Mesenchymal stem cell (in vitro differentiated cells and primary cell): ENCODE measurements around the gene COL13A1.

Experiments used
- DNase-seq: peaks from one replicate; pipeline ENCODE4 v3.0.0-alpha.2; 2013
- H2AFZ ChIP-seq: one replicate; pipeline ENCODE4 v1.6.1; 2013; ENCODE audit warnings: low read depth, mild to moderate bottlenecking, control low read depth, inconsistent platforms, low read length, moderate library complexity
- H2AK5ac ChIP-seq: 2 replicates; pipeline ENCODE4 v1.6.1; 2013; ENCODE audit warnings: low read length, moderate library complexity, mild to moderate bottlenecking, inconsistent platforms; ENCODE audit not compliant: severe bottlenecking
- H2BK120ac ChIP-seq: one replicate; pipeline ENCODE4 v1.6.1; 2013; ENCODE audit warnings: low read depth, mild to moderate bottlenecking, inconsistent platforms, low read length, moderate library complexity
- H2BK12ac ChIP-seq, 2 experiments: one replicate each; pipeline ENCODE4 v1.6.1; 2013; ENCODE audit warnings: inconsistent platforms in 2 of 2, low read length in 2 of 2, mild to moderate bottlenecking in 2 of 2, moderate library complexity in 2 of 2, control low read depth in 1 of 2
- H2BK15ac ChIP-seq: one replicate; pipeline ENCODE4 v1.6.1; 2013; ENCODE audit warnings: mild to moderate bottlenecking, low read depth, inconsistent platforms; ENCODE audit not compliant: poor library complexity, severe bottlenecking
- H2BK5ac ChIP-seq: 2 replicates; pipeline ENCODE4 v1.6.1; 2013; ENCODE audit warnings: low read depth, mild to moderate bottlenecking, low read length, control low read depth, inconsistent platforms; ENCODE audit not compliant: poor library complexity, severe bottlenecking
- H3K14ac ChIP-seq, 2 experiments: one replicate each; pipeline ENCODE4 v1.6.1; 2013; ENCODE audit warnings: inconsistent platforms in 2 of 2, low read length in 2 of 2, control low read depth in 1 of 2, mild to moderate bottlenecking in 1 of 2, moderate library complexity in 1 of 2
- H3K18ac ChIP-seq, 2 experiments: one replicate each; pipeline ENCODE4 v1.6.1; 2013; ENCODE audit warnings: inconsistent platforms in 2 of 2, low read length in 2 of 2, control low read depth in 1 of 2, low read depth in 1 of 2, mild to moderate bottlenecking in 1 of 2
- H3K23ac ChIP-seq, 2 experiments: one replicate each; pipeline ENCODE4 v1.6.1; 2013; ENCODE audit warnings: inconsistent platforms in 2 of 2, low read length in 2 of 2, mild to moderate bottlenecking in 2 of 2, moderate library complexity in 2 of 2, control low read depth in 1 of 2
- H3K27ac ChIP-seq: 2 replicates; pipeline ENCODE4 v1.5.1; 2013; ENCODE audit warnings: mild to moderate bottlenecking, moderate library complexity, low read length, control low read depth, inconsistent platforms; ENCODE audit not compliant: poor library complexity, severe bottlenecking
- H3K27me3 ChIP-seq, 2 experiments: 2 replicates each; pipeline versions ENCODE4 v1.6.1 to v1.7.0; 2013; ENCODE audit warnings: low read length in 2 of 2, mild to moderate bottlenecking in 2 of 2, moderate library complexity in 2 of 2, control low read depth in 1 of 2, inconsistent platforms in 1 of 2; ENCODE audit not compliant: control insufficient read depth in 1 of 2, insufficient read depth in 1 of 2
- H3K36me3 ChIP-seq, 2 experiments: 2 replicates each; pipeline versions ENCODE4 v1.6.1 to v1.7.0; 2013; ENCODE audit warnings: low read length in 2 of 2, control low read depth in 1 of 2, inconsistent platforms in 1 of 2, low read depth in 1 of 2, mild to moderate bottlenecking in 1 of 2; ENCODE audit not compliant: insufficient read depth in 2 of 2, control insufficient read depth in 1 of 2
- H3K4ac ChIP-seq, 2 experiments: one replicate each; pipeline ENCODE4 v1.6.1; 2013; ENCODE audit warnings: inconsistent platforms in 2 of 2, low read length in 2 of 2, mild to moderate bottlenecking in 2 of 2, moderate library complexity in 2 of 2, control low read depth in 1 of 2, low read depth in 1 of 2
- H3K4me1 ChIP-seq: 2 replicates; pipeline ENCODE4 v1.6.1; 2013; ENCODE audit warnings: low read depth, low read length, control low read depth; ENCODE audit not compliant: control insufficient read depth, insufficient read depth
- H3K4me2 ChIP-seq: 2 replicates; pipeline ENCODE4 v1.6.1; 2013; ENCODE audit warnings: low read length, mild to moderate bottlenecking, inconsistent platforms; ENCODE audit not compliant: poor library complexity, severe bottlenecking
- H3K4me3 ChIP-seq, 2 experiments: 2 replicates each; pipeline versions ENCODE4 v1.5.1 to v1.7.0; 2013; ENCODE audit warnings: low read length in 2 of 2, mild to moderate bottlenecking in 2 of 2, control low read depth in 1 of 2, low read depth in 1 of 2; ENCODE audit not compliant: insufficient read depth in 1 of 2
- H3K79me1 ChIP-seq: replicated peaks from 2 replicates; pipeline ENCODE4 v1.6.1; 2013; ENCODE audit warnings: mild to moderate bottlenecking, control low read depth, low read length, inconsistent platforms; ENCODE audit not compliant: poor library complexity, severe bottlenecking
- H3K9ac ChIP-seq: 2 replicates; pipeline ENCODE4 v1.7.0; 2013; ENCODE audit warnings: mild to moderate bottlenecking, low read length, moderate library complexity
- H3K9me3 ChIP-seq: 2 replicates; pipeline ENCODE4 v1.7.0; 2013; ENCODE audit warnings: mild to moderate bottlenecking, low read length; ENCODE audit not compliant: control insufficient read depth
- H4K8ac ChIP-seq: one replicate; pipeline ENCODE4 v1.6.1; 2013; ENCODE audit warnings: inconsistent platforms, mild to moderate bottlenecking, low read length, moderate library complexity
- H4K91ac ChIP-seq: one replicate; pipeline ENCODE4 v1.6.1; 2013; ENCODE audit warnings: mild to moderate bottlenecking, low read length, inconsistent platforms
- WGBS: methylation state at CpG from one replicate; pipeline ENCODE4 v1.1.7; 2013; ENCODE audit warnings: mixed read lengths; 5-methylcytosine and 5-hydroxymethylcytosine counted together

Gene COL13A1

DNA sequence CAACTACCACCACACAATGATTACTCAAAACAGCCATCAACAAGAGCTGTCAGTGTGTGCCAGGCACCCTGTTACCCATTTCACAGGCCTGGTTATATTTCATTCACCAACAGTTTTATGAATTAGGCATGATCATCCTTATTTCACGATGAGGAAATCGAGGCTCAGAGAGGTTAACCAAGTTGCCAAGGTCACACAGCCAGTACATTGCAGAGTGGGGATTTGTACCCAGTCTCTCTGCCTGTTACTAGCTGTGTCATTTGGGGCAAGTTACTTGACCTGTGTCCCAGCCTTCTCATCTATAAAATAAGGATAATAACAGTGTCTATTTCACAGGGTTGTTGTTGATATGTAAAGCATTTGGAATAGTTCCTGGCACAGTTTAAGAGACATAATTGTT, 97.2 kb downstream of the COL13A1 start:
- no peak overlapping the region for H3K4ac ChIP-seq
- no peak overlapping the region for H2AK5ac ChIP-seq
- no peak overlapping the region for H3K4me3 ChIP-seq
- H4K8ac ChIP-seq = no peak overlapping the region
- no peak overlapping the region for H2BK120ac ChIP-seq
- H3K4me1 ChIP-seq = peaks cover 22% of the 10 kb centered on the region
- DNase-seq = no peak
- H4K91ac ChIP-seq = no peak overlapping the region
- WGBS = 93% methylated on average over 2 of the region's 2 CpGs
- H3K9me3 ChIP-seq = no peaks in the 10 kb centered on the region
- no peaks in the 10 kb centered on the region for H3K79me1 ChIP-seq
- no peak overlapping the region for H2AFZ ChIP-seq
- peaks cover 14 to 23% of the 10 kb centered on the region in 2 experiments for H3K36me3 ChIP-seq
- no peak overlapping the region for H3K23ac ChIP-seq
- H3K27ac ChIP-seq = no peak overlapping the region
- no peak overlapping the region for H3K18ac ChIP-seq
- H3K14ac ChIP-seq = no peak overlapping the region
- H2BK5ac ChIP-seq = no peak overlapping the region
- no peak overlapping the region for H3K9ac ChIP-seq
- no peak overlapping the region for H2BK12ac ChIP-seq
- H2BK15ac ChIP-seq = no peak overlapping the region
- no peaks in the 10 kb centered on the region for H3K27me3 ChIP-seq
- no peak overlapping the region for H3K4me2 ChIP-seq

DNA sequence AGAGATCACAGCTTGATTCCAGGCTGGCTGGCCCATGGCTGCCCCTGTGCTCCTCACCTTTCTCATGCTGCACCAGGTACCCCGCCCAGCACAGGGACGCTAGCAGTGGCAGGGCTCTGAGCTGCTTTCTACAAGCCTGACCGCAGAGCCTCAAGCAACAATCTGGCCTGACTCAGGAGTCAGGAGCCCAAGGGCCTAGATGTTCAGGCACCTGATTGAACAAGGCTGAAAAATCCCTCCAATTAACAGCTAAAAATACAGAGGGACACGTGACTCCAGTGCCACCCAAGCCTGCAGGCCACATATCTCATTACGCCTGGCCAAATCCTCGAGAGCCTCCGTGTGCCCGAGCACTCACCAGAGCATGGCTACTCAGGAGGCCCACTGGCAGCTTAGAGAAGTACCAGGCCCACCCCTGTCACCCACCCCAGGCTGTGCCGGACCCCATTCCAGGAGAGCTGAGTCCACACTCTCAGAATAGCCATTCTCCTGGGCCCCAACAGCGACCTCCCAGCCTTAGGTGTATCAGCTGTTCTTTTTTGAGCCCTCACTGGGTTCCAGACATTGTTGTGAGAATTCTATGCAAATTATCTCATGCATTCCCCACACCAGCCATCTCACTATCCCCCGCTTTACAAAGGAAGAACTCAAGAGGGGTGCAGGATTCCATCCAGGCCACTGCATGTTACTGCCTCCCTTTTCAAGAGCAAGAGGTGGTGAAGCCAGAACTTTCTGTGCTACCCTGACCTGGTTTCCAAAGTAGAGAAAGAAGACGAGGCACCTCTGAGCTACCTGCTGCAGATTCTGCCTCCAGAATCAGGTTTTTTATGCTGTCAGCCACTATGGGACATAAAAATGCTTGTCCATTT, 98.3 kb downstream of the COL13A1 start:
- Histone ChIP-seq H2BK120ac (no peak overlapping the region), H3K27ac (no peak overlapping the region), H3K36me3 (peaks cover 17 to 25% of the 10 kb centered on the region in 2 experiments), H3K9me3 (no peaks in the 10 kb centered on the region), H4K91ac (no peak overlapping the region), H2AFZ (no peak overlapping the region), H3K14ac (no peak overlapping the region), H3K4me3 (no peak overlapping the region), H3K23ac (no peak overlapping the region), H3K4ac (no peak overlapping the region), H3K9ac (no peak overlapping the region), H3K4me1 (peaks cover 25% of the 10 kb centered on the region), H2BK5ac (no peak overlapping the region), H2BK15ac (no peak overlapping the region), H3K18ac (no peak overlapping the region), H3K79me1 (no peaks in the 10 kb centered on the region), H3K4me2 (no peak overlapping the region), H3K27me3 (no peaks in the 10 kb centered on the region), H2AK5ac (no peak overlapping the region), H4K8ac (no peak overlapping the region), H2BK12ac (no peak overlapping the region)
- no peak for DNase-seq
- WGBS = 91% methylated on average over 12 of the region's 12 CpGs

DNA sequence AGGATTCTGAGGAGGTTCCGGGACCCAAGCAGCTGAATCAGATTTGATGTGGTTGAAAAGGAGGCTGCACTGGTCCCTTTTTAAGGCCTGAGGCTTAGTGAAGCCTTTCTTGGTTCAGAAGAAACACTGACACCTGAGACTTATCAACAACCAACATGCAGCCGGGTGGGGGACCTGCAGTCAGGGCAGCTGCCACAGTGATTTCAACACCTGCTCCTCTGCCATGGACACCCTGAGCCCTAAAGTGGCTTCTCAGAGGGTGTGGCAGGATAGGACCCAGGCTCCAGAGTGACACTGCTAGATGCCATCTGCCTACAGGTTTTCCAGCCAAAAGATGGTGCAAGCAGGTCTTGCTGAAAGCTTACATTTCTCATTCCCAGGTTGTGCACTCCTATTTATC, 99.3 kb downstream of the COL13A1 start:
- H3K18ac ChIP-seq = no peak overlapping the region
- WGBS = 89% methylated on average over 2 of the region's 2 CpGs

DNA sequence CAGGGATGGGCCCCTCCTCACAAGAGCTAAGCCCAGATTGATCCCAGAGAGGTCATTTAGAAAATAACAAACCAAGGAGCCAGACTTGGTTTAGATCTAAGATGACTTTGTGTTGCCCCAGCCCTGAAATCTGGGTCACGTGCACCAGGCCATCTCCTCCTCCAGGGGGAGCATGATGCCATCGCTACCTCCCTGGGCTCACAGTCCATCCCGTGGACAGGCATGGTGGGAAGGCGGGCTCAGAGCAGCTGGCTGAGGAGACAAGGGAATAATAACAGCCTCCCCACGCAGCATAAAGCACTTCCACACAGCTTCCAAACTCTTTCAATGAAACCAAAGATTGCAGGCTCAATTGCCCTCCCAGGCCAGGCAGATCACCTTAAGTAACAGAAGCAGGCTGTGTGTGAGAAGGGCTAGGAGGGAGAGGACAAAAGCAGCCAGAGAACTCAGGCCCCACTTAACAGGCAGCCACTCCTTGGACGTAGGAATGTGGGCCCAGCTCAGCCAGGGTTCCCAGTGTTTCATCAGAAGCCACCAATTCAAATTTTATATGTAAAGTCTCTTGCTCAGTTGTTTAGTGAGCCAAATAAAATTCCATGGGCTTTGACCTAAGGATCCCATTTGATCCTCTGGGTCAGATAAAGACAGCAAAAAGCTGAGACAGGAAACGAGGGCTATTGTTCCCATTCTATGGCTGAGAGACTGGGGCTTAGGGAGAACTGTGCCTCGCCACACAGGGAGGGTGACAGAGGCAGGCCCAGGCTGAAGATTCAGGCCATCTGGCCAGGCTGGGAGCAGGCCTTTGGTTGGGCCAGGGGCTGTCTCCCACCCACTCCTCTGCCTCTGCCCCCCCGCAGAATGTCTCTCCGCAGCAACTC, 100.2 kb downstream of the COL13A1 start:
- Histone ChIP-seq H4K8ac (peak overlapping the region; percentile 19), H3K4ac (no peak overlapping the region), H3K79me1 (no peaks in the 10 kb centered on the region), H3K4me2 (no peak overlapping the region), H2AFZ (no peak overlapping the region), H3K36me3 (peaks cover 32 to 33% of the 10 kb centered on the region in 2 experiments), H3K4me3 (no peak overlapping the region), H3K27ac (no peak overlapping the region), H3K18ac (peak overlapping the region; percentile 1 to 24), H2BK5ac (no peak overlapping the region), H2BK15ac (peak overlapping the region; percentile 63), H3K9ac (peak overlapping the region; percentile 55), H3K27me3 (no peaks in the 10 kb centered on the region), H3K4me1 (peaks cover 9% of the 10 kb centered on the region), H2AK5ac (no peak overlapping the region), H3K14ac (no peak overlapping the region), H3K23ac (no peak overlapping the region), H4K91ac (peak overlapping the region; percentile 25), H3K9me3 (no peaks in the 10 kb centered on the region), H2BK120ac (no peak overlapping the region), H2BK12ac (no peak overlapping the region)
- DNase-seq = peak; percentile 62
- 63% methylated on average over 9 of the region's 10 CpGs for WGBS

More for the DNA sequence above, 99.3 kb downstream of the COL13A1 start:
- Histone ChIP-seq H2AFZ (no peak overlapping the region), H4K8ac (no peak overlapping the region), H2BK120ac (no peak overlapping the region), H3K4me1 (peaks cover 17% of the 10 kb centered on the region), H3K23ac (no peak overlapping the region), H3K4me2 (no peak overlapping the region), H3K27ac (no peak overlapping the region), H3K4ac (no peak overlapping the region), H3K27me3 (no peaks in the 10 kb centered on the region), H2BK12ac (peak overlapping the region in 1 of 2 experiments; percentile 3), H3K4me3 (no peak overlapping the region), H3K14ac (no peak overlapping the region), H4K91ac (no peak overlapping the region), H3K79me1 (no peaks in the 10 kb centered on the region), H2BK5ac (no peak overlapping the region), H2BK15ac (no peak overlapping the region), H3K9me3 (no peaks in the 10 kb centered on the region), H3K36me3 (peaks cover 27 to 32% of the 10 kb centered on the region in 2 experiments), H2AK5ac (no peak overlapping the region), H3K9ac (no peak overlapping the region)
- peak; percentile 29 for DNase-seq
